Neuronal stem cell (in vitro differentiated cells): Measurements from ENCODE around the gene SND1.

Source experiments
- DNase-seq: peaks from one replicate; pipeline ENCODE4 v3.0.0-alpha.2; 2013; ENCODE audit warnings: low spot score
- H2AFZ ChIP-seq: one replicate; pipeline ENCODE4 v1.6.1; 2013; ENCODE audit warnings: mild to moderate bottlenecking, low read length, inconsistent platforms
- H2AK5ac ChIP-seq: 2 replicates; pipeline ENCODE4 v1.6.1; 2013; ENCODE audit warnings: low read depth, mild to moderate bottlenecking, inconsistent platforms, low read length, moderate library complexity, mixed read lengths
- H2BK120ac ChIP-seq: 2 replicates; pipeline ENCODE4 v1.6.1; 2013; ENCODE audit warnings: low read depth, mild to moderate bottlenecking, inconsistent platforms, low read length, moderate library complexity, mixed read lengths
- H2BK12ac ChIP-seq: one replicate; pipeline ENCODE4 v1.6.1; 2013; ENCODE audit warnings: low read length, inconsistent platforms
- H2BK15ac ChIP-seq: 2 replicates; pipeline ENCODE4 v1.6.1; 2013; ENCODE audit warnings: mild to moderate bottlenecking, low read length, inconsistent platforms, mixed read lengths
- H2BK5ac ChIP-seq: one replicate; pipeline ENCODE4 v1.6.1; 2013; ENCODE audit warnings: inconsistent platforms, mild to moderate bottlenecking, low read length, moderate library complexity
- H3K14ac ChIP-seq: one replicate; pipeline ENCODE4 v1.6.1; 2013; ENCODE audit warnings: low read length, inconsistent platforms
- H3K18ac ChIP-seq: 2 replicates; pipeline ENCODE4 v1.6.1; 2013; ENCODE audit warnings: low read length, inconsistent platforms
- H3K23ac ChIP-seq: 2 replicates; pipeline ENCODE4 v1.6.1; 2013; ENCODE audit warnings: low read depth, mild to moderate bottlenecking, mixed read lengths, low read length, inconsistent platforms; ENCODE audit not compliant: poor library complexity
- H3K27ac ChIP-seq: replicated peaks from 3 replicates; pipeline ENCODE4 v1.5.1; 2013; ENCODE audit warnings: low read length, inconsistent platforms
- H3K27me3 ChIP-seq, 3 experiments: 2 replicates each; pipeline ENCODE4 v1.6.1; 2013; ENCODE audit warnings: low read length in 3 of 3, mild to moderate bottlenecking in 2 of 3, inconsistent platforms in 1 of 3, low read depth in 1 of 3, mixed read lengths in 1 of 3, moderate library complexity in 1 of 3; ENCODE audit not compliant: control insufficient read depth in 3 of 3, insufficient read depth in 3 of 3
- H3K36me3 ChIP-seq, 2 donors: replicated peaks in 1 of 2; 2 replicates each; pipeline ENCODE4 v1.6.1; 2013; ENCODE audit warnings: low read length in 2 of 2; ENCODE audit not compliant: control insufficient read depth in 2 of 2, insufficient read depth in 2 of 2
- H3K4ac ChIP-seq: 2 replicates; pipeline ENCODE4 v1.6.1; 2013; ENCODE audit warnings: inconsistent platforms, mild to moderate bottlenecking, low read length, moderate library complexity
- H3K4me1 ChIP-seq, 2 donors: 1 replicate in 1 of 2; 2 replicates in 1 of 2; pipeline ENCODE4 v1.6.1; 2013; ENCODE audit warnings: low read length in 2 of 2, low read depth in 1 of 2; ENCODE audit not compliant: control insufficient read depth in 2 of 2, insufficient read depth in 1 of 2
- H3K4me2 ChIP-seq: one replicate; pipeline ENCODE4 v1.6.1; 2013; ENCODE audit warnings: mild to moderate bottlenecking, low read length, inconsistent platforms; ENCODE audit not compliant: insufficient read depth, poor library complexity, severe bottlenecking
- H3K4me3 ChIP-seq, 2 donors: 2 replicates each; pipeline ENCODE4 v1.5.1; 2013; ENCODE audit warnings: low read length in 2 of 2, mild to moderate bottlenecking in 2 of 2, inconsistent platforms in 1 of 2, moderate library complexity in 1 of 2
- H3K79me1 ChIP-seq: one replicate; pipeline ENCODE4 v1.6.1; 2013; ENCODE audit warnings: low read depth, mild to moderate bottlenecking, inconsistent platforms, low read length, moderate library complexity
- H3K9ac ChIP-seq: one replicate; pipeline ENCODE4 v1.6.1; 2013; ENCODE audit warnings: mild to moderate bottlenecking, low read depth, low read length, inconsistent platforms; ENCODE audit not compliant: poor library complexity
- H3K9me3 ChIP-seq, 2 donors: replicated peaks in 1 of 2; 2 replicates each; pipeline versions ENCODE3 to v1.6.1; 2013; ENCODE audit warnings: low read length in 2 of 2, mild to moderate bottlenecking in 2 of 2, inconsistent platforms in 1 of 2, low read depth in 1 of 2, mixed read lengths in 1 of 2, moderate library complexity in 1 of 2; ENCODE audit not compliant: control insufficient read depth in 2 of 2, insufficient read depth in 1 of 2
- H4K8ac ChIP-seq: one replicate; pipeline ENCODE4 v1.6.1; 2013; ENCODE audit warnings: low read depth, mild to moderate bottlenecking, inconsistent platforms, low read length, moderate library complexity
- H4K91ac ChIP-seq: one replicate; pipeline ENCODE4 v1.6.1; 2013; ENCODE audit warnings: low read length, low read depth, mild to moderate bottlenecking, inconsistent platforms; ENCODE audit not compliant: poor library complexity
- WGBS, 2 donors: extraction: QIAGEN DNeasy Blood & Tissue Kit; methylation state at CpG; one replicate each; pipeline ENCODE4 v1.1.7; 2013; ENCODE audit warnings: missing lambda C conversion rate in 2 of 2, mixed read lengths in 1 of 2; ENCODE audit not compliant: insufficient read length in 2 of 2, insufficient replicate concordance in 1 of 2; ENCODE audit errors: extremely low coverage in 2 of 2; 5-methylcytosine and 5-hydroxymethylcytosine counted together

The SND1 gene

GRCh38 chr7:127632276-127632910 lies 19.6 kb upstream of the SND1 start:
- H2AFZ ChIP-seq, result no peak overlapping the region
- peaks cover 0 to 6% of the 10 kb centered on the region in 2 donors for H3K9me3 ChIP-seq
- H2BK5ac ChIP-seq, result no peak overlapping the region
- no peak for DNase-seq
- no peak overlapping the region for H3K9ac ChIP-seq
- H2AK5ac ChIP-seq, result no peak overlapping the region
- H4K91ac ChIP-seq, result no peak overlapping the region
- no peak overlapping the region for H2BK120ac ChIP-seq
- H3K4ac ChIP-seq, result no peak overlapping the region
- no peak overlapping the region for H3K4me3 ChIP-seq
- no peak overlapping the region for H3K14ac ChIP-seq
- no peak overlapping the region for H3K18ac ChIP-seq
- no peaks in the 10 kb centered on the region for H3K79me1 ChIP-seq
- H3K27me3 ChIP-seq, result peaks cover 0 to 11% (median 0%) of the 10 kb centered on the region in 3 experiments
- peaks cover 0 to 2% of the 10 kb centered on the region in 2 donors for H3K4me1 ChIP-seq
- H4K8ac ChIP-seq, result no peak overlapping the region
- no peak overlapping the region for H3K27ac ChIP-seq
- WGBS, 2 donors, result no CpG with 5 or more reads among the region's 7 CpGs
- no peaks in the 10 kb centered on the region for H3K36me3 ChIP-seq
- no peak overlapping the region for H3K4me2 ChIP-seq
- H3K23ac ChIP-seq, result no peak overlapping the region
- no peak overlapping the region for H2BK15ac ChIP-seq
- H2BK12ac ChIP-seq, result no peak overlapping the region

GRCh38 chr7:127635659-127636285 lies 16.2 kb upstream of the SND1 start:
- Histone ChIP-seq H2AK5ac (no peak overlapping the region), H3K79me1 (no peaks in the 10 kb centered on the region), H2BK5ac (no peak overlapping the region), H3K23ac (no peak overlapping the region), H2BK15ac (no peak overlapping the region), H3K4me3 (no peak overlapping the region), H3K27ac (no peak overlapping the region), H3K18ac (no peak overlapping the region), H3K14ac (no peak overlapping the region), H2AFZ (no peak overlapping the region), H3K4ac (no peak overlapping the region), H4K91ac (no peak overlapping the region), H2BK120ac (no peak overlapping the region), H3K27me3 (peaks cover 0 to 9% (median 0%) of the 10 kb centered on the region in 3 experiments), H3K9me3 (peaks cover 0 to 6% of the 10 kb centered on the region in 2 donors), H2BK12ac (no peak overlapping the region), H3K4me1 (no peaks in the 10 kb centered on the region), H4K8ac (no peak overlapping the region), H3K9ac (no peak overlapping the region), H3K4me2 (no peak overlapping the region), H3K36me3 (no peaks in the 10 kb centered on the region)
- WGBS, 2 donors, result no CpG with 5 or more reads among the region's 3 CpGs
- DNase-seq, result no peak

GRCh38 chr7:127638197-127638596 lies 13.8 kb upstream of the SND1 start:
- Histone ChIP-seq H3K4ac (no peak overlapping the region), H3K23ac (no peak overlapping the region), H3K18ac (no peak overlapping the region), H4K91ac (no peak overlapping the region), H3K4me3 (no peak overlapping the region), H3K4me2 (no peak overlapping the region), H3K9me3 (peaks cover 0 to 6% of the 10 kb centered on the region in 2 donors), H2BK15ac (no peak overlapping the region), H2BK12ac (no peak overlapping the region), H2AK5ac (no peak overlapping the region), H3K79me1 (no peaks in the 10 kb centered on the region), H4K8ac (no peak overlapping the region), H3K27me3 (peaks cover 0 to 9% (median 0%) of the 10 kb centered on the region in 3 experiments), H3K36me3 (no peaks in the 10 kb centered on the region), H3K14ac (no peak overlapping the region), H2AFZ (no peak overlapping the region), H2BK120ac (no peak overlapping the region), H2BK5ac (no peak overlapping the region), H3K27ac (no peak overlapping the region), H3K9ac (no peak overlapping the region), H3K4me1 (peaks cover 3 to 8% of the 10 kb centered on the region in 2 donors)
- DNase-seq, result no peak

- no peak overlapping the region for H2BK120ac ChIP-seq
- H2BK12ac ChIP-seq, result no peak overlapping the region
- no CpG with 5 or more reads among the region's 2 CpGs for WGBS, 2 donors
- no peak overlapping the region for H3K4me2 ChIP-seq
- H4K91ac ChIP-seq, result no peak overlapping the region
- peak overlapping the region; percentile 62 for H2AFZ ChIP-seq
- no peak overlapping the region for H3K18ac ChIP-seq
- H2AK5ac ChIP-seq, result no peak overlapping the region
- no peak overlapping the region for H3K23ac ChIP-seq
- no peak overlapping the region for H3K9ac ChIP-seq
- no peaks in the 10 kb centered on the region for H3K79me1 ChIP-seq
- no peak overlapping the region for H3K14ac ChIP-seq
- DNase-seq, result no peak
- H3K27ac ChIP-seq, result no peak overlapping the region
- no peak overlapping the region for H4K8ac ChIP-seq
- no peaks in the 10 kb centered on the region for H3K27me3 ChIP-seq
- H3K9me3 ChIP-seq, result no peaks in the 10 kb centered on the region
- H3K36me3 ChIP-seq, result no peaks in the 10 kb centered on the region
- no peak overlapping the region for H2BK5ac ChIP-seq
- no peak overlapping the region for H3K4ac ChIP-seq
- no peak overlapping the region for H3K4me3 ChIP-seq
- peaks cover 8% of the 10 kb centered on the region in 2 donors for H3K4me1 ChIP-seq
- H2BK15ac ChIP-seq, result no peak overlapping the region
These were observed 7.5 kb upstream of the SND1 start for GRCh38 chr7:127644484-127644883.
